Liver (tissue), 3 donors: ENCODE data around the gene TUBA4A.

Source experiments
- CTCF ChIP-seq: fragments of 150-350 bp; IDR thresholded peaks from 2 replicates; pipeline ENCODE4 v1.5.1; 2017; ENCODE audit warnings: improper control_type of control experiment, low read depth, low read length; ENCODE audit not compliant: missing input control
- GABPA ChIP-seq, 2 donors: IDR thresholded peaks in 1 of 2; conservative IDR thresholded peaks in 1 of 2; 2 replicates each; pipeline ENCODE4 v1.6.1; 2016; ENCODE audit warnings: antibody characterized with exemption in 2 of 2, mild to moderate bottlenecking in 1 of 2, moderate library complexity in 1 of 2
- RAD21 ChIP-seq, 2 donors: IDR thresholded peaks; 2 replicates each; pipeline ENCODE4 v1.6.1; 2016; ENCODE audit warnings: antibody characterized with exemption in 2 of 2, mild to moderate bottlenecking in 2 of 2
- TAF1 ChIP-seq: conservative IDR thresholded peaks from 2 replicates; pipeline ENCODE4 v1.6.1; 2016; ENCODE audit warnings: antibody characterized with exemption, mild to moderate bottlenecking
- TF ChIP-seq, protein P1 (sequence below): IDR thresholded peaks from 2 replicates; pipeline ENCODE4 v1.6.1; 2016; ENCODE audit warnings: antibody characterized with exemption
- TF ChIP-seq, protein P2 (sequence below): IDR thresholded peaks from 2 replicates; pipeline ENCODE4 v1.6.1; 2016; ENCODE audit warnings: antibody characterized with exemption
- TF ChIP-seq, protein P3 (sequence below): IDR thresholded peaks from 2 replicates; pipeline ENCODE4 v1.6.1; 2016; ENCODE audit warnings: antibody characterized with exemption
- donor health status: healthy.
- donor health status: healthy.

DNA sequence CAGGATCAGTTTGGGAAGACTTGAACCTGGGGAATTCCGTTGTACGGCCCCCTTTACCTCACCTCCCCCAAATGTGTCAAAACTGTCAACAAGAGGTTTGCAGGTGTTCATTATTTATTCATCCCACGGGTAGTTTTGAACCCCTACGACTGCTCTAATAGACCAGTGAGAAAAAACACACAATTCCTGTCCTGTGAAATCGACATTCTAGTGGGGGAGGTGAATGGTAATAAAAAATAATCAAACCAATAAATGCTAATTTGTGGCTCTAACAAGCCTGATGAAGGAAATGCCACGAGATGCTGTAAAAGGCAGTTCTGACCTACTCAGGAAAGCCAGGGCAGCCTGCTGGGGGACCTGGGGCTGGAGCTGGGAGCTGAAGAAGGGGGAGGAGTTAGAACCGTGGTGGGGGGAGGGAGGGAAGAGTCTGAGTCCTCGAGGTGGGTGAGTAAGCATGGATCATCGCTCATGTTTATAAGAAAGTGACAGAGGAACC is 25.0 kb upstream of the TUBA4A start:
- TF ChIP-seq, protein P1, sequence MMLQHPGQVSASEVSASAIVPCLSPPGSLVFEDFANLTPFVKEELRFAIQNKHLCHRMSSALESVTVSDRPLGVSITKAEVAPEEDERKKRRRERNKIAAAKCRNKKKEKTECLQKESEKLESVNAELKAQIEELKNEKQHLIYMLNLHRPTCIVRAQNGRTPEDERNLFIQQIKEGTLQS, result no peak
- TF ChIP-seq CTCF, result no peak
- no peak for TF ChIP-seq RAD21 (IDR thresholded peaks at IDR 0.05)
- no peak for TF ChIP-seq TAF1
- TF ChIP-seq, protein P2, sequence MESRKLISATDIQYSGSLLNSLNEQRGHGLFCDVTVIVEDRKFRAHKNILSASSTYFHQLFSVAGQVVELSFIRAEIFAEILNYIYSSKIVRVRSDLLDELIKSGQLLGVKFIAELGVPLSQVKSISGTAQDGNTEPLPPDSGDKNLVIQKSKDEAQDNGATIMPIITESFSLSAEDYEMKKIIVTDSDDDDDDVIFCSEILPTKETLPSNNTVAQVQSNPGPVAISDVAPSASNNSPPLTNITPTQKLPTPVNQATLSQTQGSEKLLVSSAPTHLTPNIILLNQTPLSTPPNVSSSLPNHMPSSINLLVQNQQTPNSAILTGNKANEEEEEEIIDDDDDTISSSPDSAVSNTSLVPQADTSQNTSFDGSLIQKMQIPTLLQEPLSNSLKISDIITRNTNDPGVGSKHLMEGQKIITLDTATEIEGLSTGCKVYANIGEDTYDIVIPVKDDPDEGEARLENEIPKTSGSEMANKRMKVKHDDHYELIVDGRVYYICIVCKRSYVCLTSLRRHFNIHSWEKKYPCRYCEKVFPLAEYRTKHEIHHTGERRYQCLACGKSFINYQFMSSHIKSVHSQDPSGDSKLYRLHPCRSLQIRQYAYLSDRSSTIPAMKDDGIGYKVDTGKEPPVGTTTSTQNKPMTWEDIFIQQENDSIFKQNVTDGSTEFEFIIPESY, result no peak
- no peak for TF ChIP-seq GABPA (IDR thresholded peaks at IDR 0.05 in 1 of 2, conservative IDR thresholded peaks at IDR 0.05 in 1 of 2)
- TF ChIP-seq, protein P3, sequence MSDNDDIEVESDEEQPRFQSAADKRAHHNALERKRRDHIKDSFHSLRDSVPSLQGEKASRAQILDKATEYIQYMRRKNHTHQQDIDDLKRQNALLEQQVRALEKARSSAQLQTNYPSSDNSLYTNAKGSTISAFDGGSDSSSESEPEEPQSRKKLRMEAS, result no peak
